ENCODE results near the gene DHRS13.
A peak's percentile ranks its signal among the peaks of the same experiment; 100 is the strongest.
"Not testable (repeated sequence)": the region's sequence is repeated elsewhere in the genome, so short reads cannot be mapped to it uniquely, and the experiment has no call there.

DHRS13 gene

GRCh38 chr17:28900986-28901726 lies 1.7 kb downstream of the DHRS13 start:
- DNase-seq = no peak

- no peak for DNase-seq
Observed at GRCh38 chr17:28899212-28899815, 3.6 kb downstream of the DHRS13 start.

- DNase-seq = no peak
Observed at GRCh38 chr17:28898527-28898955, 4.3 kb downstream of the DHRS13 start.

- no peak for DNase-seq
Observed at GRCh38 chr17:28897769-28898526, 4.9 kb downstream of the DHRS13 start.

GRCh38 chr17:28896884-28897768 lies 5.8 kb downstream of the DHRS13 start, which contains the start of gene FLOT2:
TSS of gene FLOT2 (minus strand) at chr17:28897733. CDS start at chr17:28897574, 159 bp downstream.
- DNase-seq = peak; percentile 71 to 90

- no peak for DNase-seq
Observed at GRCh38 chr17:28896491-28896883, 6.4 kb downstream of the DHRS13 start.

- DNase-seq = no peak
Observed at GRCh38 chr17:28895794-28896447, 7.0 kb downstream of the DHRS13 start.

GRCh38 chr17:28893248-28894183 lies 9.4 kb downstream of the DHRS13 start:
- DNase-seq = not testable (repeated sequence)

- no peak for DNase-seq
Observed at GRCh38 chr17:28892024-28892423, 10.9 kb downstream of the DHRS13 start.

GRCh38 chr17:28891201-28891600 lies 11.7 kb downstream of the DHRS13 start:
- no peak for DNase-seq

- DNase-seq = no peak
Observed at GRCh38 chr17:28889996-28890395, 12.9 kb downstream of the DHRS13 start.

- peak in 1 of 2 experiments; percentile 22 for DNase-seq
Observed at GRCh38 chr17:28888832-28889231, 14.0 kb downstream of the DHRS13 start.

- DNase-seq = no peak
Observed at GRCh38 chr17:28887871-28888471, 14.9 kb downstream of the DHRS13 start.

- DNase-seq = no peak
Observed at GRCh38 chr17:28885951-28886350, 16.9 kb downstream of the DHRS13 start.

- no peak for DNase-seq
Observed at GRCh38 chr17:28885363-28885762, 17.5 kb downstream of the DHRS13 start.

- DNase-seq = no peak
Observed at GRCh38 chr17:28883967-28884702, 18.7 kb downstream of the DHRS13 start.

GRCh38 chr17:28882154-28882895 lies 20.6 kb downstream of the DHRS13 start:
- no peak for DNase-seq

GRCh38 chr17:28881533-28882056 lies 21.3 kb downstream of the DHRS13 start:
- no peak for DNase-seq

- DNase-seq = no peak
Observed at GRCh38 chr17:28880572-28880945, 22.3 kb downstream of the DHRS13 start.
